Gastroesophageal sphincter (tissue), 4 donors: Measurements from ENCODE around the gene MBTPS1. TPM values are rescaled to one million over a fixed set of nuclear protein-coding genes. Genes with fewer than 3 reads are reported as not detected.

ENCODE experiments used
- ATAC-seq: fragments of 150-250 bp; one replicate; pipeline ENCODE4 v1.9.1; 2016; ENCODE audit warnings: mild to moderate bottlenecking, moderate library complexity
- H3K27ac ChIP-seq, 4 donors: fragments of 200-600 bp; sonication (generic) in 3 of 4; 1 replicate in 3 of 4; 2 replicates in 1 of 4; pipeline ENCODE4 v1.5.1; 2016 to 2019
- H3K27me3 ChIP-seq: fragments of 200-600 bp; sonication (generic); one replicate; pipeline ENCODE4 v1.5.1; 2019
- H3K36me3 ChIP-seq, 2 donors: fragments of 200-600 bp; sonication (generic); one replicate each; pipeline ENCODE4 v1.5.1; 2019; ENCODE audit warnings: control low read depth in 1 of 2
- H3K4me1 ChIP-seq, 3 donors: fragments of 200-600 bp; sonication (generic); 1 replicate in 2 of 3; 2 replicates in 1 of 3; pipeline ENCODE4 v1.5.1; 2016 to 2019; ENCODE audit warnings: control low read depth in 2 of 3
- H3K4me3 ChIP-seq, 2 donors: fragments of 200-600 bp; sonication (generic); one replicate each; pipeline ENCODE4 v1.5.1; 2019; ENCODE audit warnings: mild to moderate bottlenecking in 1 of 2, moderate library complexity in 1 of 2
- H3K9me3 ChIP-seq, 3 donors: fragments of 200-600 bp; sonication (generic); one replicate each; pipeline ENCODE4 v1.5.1; 2017 to 2019; ENCODE audit warnings: control low read depth in 2 of 3
- EP300 ChIP-seq: sonication (generic); formaldehyde crosslinking; IDR thresholded peaks from one replicate; pipeline ENCODE4 v1.6.1; 2017; ENCODE audit warnings: antibody characterized with exemption, mild to moderate bottlenecking
- POLR2A ChIP-seq, 2 donors: fragments of 450-650 bp; IDR thresholded peaks; one replicate each; pipeline ENCODE4 v1.6.1; 2017; ENCODE audit warnings: antibody characterized with exemption in 2 of 2, mild to moderate bottlenecking in 2 of 2, moderate library complexity in 1 of 2
- POLR2AphosphoS5 ChIP-seq: sonication (generic); formaldehyde crosslinking; IDR thresholded peaks from one replicate; pipeline ENCODE4 v1.6.1; 2017; ENCODE audit warnings: antibody characterized with exemption
- WGBS, 2 donors: methylation state at CpG; one replicate each; pipeline ENCODE4 v1.1.5; 2018; ENCODE audit warnings: low coverage in 1 of 2; 5-methylcytosine and 5-hydroxymethylcytosine counted together
- total RNA-seq, 4 donors: library from RNA; depleted of rRNA; stranded (reverse); fragments of >200 nt; gene quantifications; one replicate each; pipeline ENCODE4 v1.1.0, GENCODE V29; 2016
- TF ChIP-seq, protein P1 (sequence below), 4 experiments: fragments of 200-600 bp in 2 of 4; fragments of 450-650 bp in 2 of 4; sonication (generic) in 1 of 4; IDR thresholded peaks; one replicate each; pipeline ENCODE4 v1.5.1; 2017 to 2019; ENCODE audit warnings: antibody characterized with exemption in 4 of 4, mild to moderate bottlenecking in 2 of 4, moderate library complexity in 2 of 4

The MBTPS1 gene
- total RNA-seq, 4 donors from 2014 or later = 84.0 to 98.6 (median 90.9) TPM

DNA sequence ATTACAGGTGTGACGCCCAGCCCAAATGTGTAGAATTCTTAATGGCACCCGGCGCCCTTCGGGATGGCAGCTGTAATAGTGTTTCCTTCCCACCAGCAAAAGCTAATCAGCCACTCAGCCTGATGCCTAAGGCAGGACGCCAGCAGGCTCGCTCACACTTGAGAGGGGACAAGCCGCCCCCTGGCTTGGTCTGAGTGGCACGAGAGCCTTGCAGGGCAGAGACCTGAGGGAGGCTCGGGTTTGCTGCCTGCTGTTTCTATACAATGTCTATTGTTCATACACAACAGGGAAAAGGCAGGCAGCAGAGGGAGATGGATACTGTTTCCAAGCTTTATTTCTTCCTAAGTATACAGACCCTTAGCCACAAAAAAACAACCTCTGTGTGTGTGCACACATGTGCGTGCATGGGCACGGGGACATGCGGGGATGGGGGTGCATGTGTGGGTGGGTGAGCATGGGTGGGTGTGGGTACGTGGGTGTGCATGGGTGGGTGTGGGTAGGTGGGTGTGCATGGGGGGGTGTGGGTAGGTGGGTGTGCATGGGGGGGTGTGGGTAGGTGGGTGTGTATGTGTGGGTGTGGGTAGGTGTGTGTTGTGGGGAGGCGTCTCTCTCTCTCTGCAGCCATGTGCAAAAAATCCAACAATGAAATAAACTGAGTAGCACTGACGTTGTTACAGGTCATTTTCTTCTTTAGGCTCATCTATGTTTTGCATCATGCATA lies 84.1 kb downstream of the MBTPS1 start:
- Histone ChIP-seq H3K27ac (no peak overlapping the region), H3K9me3 (peaks cover 0 to 14% (median 0%) of the 10 kb centered on the region in 3 donors), H3K27me3 (peaks cover 16% of the 10 kb centered on the region), H3K36me3 (no peaks in the 10 kb centered on the region), H3K4me1 (no peaks in the 10 kb centered on the region), H3K4me3 (no peak overlapping the region)
- TF ChIP-seq POLR2A (IDR thresholded peaks at IDR 0.05) = no peak
- TF ChIP-seq POLR2AphosphoS5 = no peak
- TF ChIP-seq EP300 = no peak
- TF ChIP-seq, protein P1, sequence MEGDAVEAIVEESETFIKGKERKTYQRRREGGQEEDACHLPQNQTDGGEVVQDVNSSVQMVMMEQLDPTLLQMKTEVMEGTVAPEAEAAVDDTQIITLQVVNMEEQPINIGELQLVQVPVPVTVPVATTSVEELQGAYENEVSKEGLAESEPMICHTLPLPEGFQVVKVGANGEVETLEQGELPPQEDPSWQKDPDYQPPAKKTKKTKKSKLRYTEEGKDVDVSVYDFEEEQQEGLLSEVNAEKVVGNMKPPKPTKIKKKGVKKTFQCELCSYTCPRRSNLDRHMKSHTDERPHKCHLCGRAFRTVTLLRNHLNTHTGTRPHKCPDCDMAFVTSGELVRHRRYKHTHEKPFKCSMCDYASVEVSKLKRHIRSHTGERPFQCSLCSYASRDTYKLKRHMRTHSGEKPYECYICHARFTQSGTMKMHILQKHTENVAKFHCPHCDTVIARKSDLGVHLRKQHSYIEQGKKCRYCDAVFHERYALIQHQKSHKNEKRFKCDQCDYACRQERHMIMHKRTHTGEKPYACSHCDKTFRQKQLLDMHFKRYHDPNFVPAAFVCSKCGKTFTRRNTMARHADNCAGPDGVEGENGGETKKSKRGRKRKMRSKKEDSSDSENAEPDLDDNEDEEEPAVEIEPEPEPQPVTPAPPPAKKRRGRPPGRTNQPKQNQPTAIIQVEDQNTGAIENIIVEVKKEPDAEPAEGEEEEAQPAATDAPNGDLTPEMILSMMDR (IDR thresholded peaks at IDR 0.05) = no peak
- WGBS, 2 donors = 47 to 75% methylated on average over 4 to 7 of the region's 15 CpGs
- ATAC-seq = no peak

DNA sequence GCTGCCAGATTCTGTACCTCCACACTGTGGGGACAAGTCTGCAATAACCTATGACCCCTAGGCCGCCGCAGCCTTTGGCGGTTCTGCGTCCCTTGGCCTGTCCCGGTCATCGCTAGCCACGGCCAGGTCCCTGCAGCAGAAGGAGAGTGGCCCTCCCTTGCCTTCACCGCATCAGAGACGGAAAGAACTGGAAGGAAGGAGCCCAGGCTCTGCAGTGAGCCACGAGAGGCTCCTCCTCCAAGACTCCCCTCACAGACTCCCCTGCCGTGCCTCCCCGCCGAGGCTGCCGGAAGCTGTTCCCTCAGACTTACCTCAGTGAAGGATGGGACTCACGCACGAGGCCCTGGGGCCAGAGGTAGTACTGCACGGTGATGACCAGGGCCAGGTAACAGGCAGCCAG lies 85.2 kb downstream of the MBTPS1 start:
- Histone ChIP-seq H3K36me3 (no peaks in the 10 kb centered on the region), H3K4me1 (no peaks in the 10 kb centered on the region), H3K9me3 (peaks cover 0 to 11% (median 0%) of the 10 kb centered on the region in 3 donors), H3K4me3 (no peak overlapping the region), H3K27me3 (peaks cover 9% of the 10 kb centered on the region), H3K27ac (no peak overlapping the region)
- ATAC-seq = peak; percentile 19
- no CpG with 5 or more reads among the region's 17 CpGs for WGBS, 2 donors
- TF ChIP-seq POLR2A (IDR thresholded peaks at IDR 0.05) = no peak
- no peak for TF ChIP-seq POLR2AphosphoS5
- TF ChIP-seq, protein P1 (IDR thresholded peaks at IDR 0.05) = no peak
- TF ChIP-seq EP300 = no peak

DNA sequence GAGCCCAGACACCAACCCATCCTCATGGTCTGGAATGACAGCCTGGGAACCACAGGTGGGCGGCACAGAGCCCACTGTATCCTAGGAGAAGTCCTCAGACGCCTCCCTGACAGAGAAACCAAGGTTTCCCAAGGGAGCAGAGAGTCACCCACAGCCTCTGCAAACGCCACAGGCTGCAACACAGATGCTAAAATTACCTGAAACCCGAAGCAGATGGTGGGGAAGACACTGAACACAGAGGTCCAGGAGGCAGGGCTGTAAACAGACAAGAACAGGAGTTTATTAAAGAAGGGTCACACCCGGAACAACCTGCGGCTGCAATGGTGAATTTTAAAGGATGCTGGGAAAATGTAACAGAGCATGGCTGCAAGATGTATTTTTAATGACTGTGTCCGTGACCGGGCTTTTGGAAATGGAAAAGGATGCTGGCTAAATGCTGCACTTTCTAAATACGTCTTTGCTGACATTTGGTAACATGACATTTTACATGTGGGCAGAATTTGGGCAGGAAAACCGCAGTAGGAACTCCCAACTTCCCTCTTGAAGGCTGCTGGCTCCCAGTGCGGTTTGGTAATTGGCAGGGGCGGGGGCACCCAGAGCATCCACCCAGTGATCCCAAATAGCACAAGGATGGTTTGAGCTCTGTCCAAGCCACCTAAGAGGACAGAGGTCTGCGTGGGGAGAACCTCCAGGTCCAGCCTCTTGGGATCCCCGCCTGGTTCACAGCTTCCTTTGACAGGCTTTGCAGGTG lies 87.3 kb downstream of the MBTPS1 start:
- no peak overlapping the region for H3K4me3 ChIP-seq
- TF ChIP-seq, protein P1 (IDR thresholded peaks at IDR 0.05) = no peak
- TF ChIP-seq POLR2AphosphoS5 (no peak), POLR2A (IDR thresholded peaks at IDR 0.05) (no peak), EP300 (no peak)
- peaks cover 9% of the 10 kb centered on the region for H3K27me3 ChIP-seq
- H3K36me3 ChIP-seq = no peaks in the 10 kb centered on the region
- no peaks in the 10 kb centered on the region for H3K4me1 ChIP-seq
- H3K9me3 ChIP-seq = no peaks in the 10 kb centered on the region
- H3K27ac ChIP-seq = no peak overlapping the region
- ATAC-seq = no peak
- WGBS, 2 donors = 70 to 75% methylated on average over 2 to 10 of the region's 14 CpGs

DNA sequence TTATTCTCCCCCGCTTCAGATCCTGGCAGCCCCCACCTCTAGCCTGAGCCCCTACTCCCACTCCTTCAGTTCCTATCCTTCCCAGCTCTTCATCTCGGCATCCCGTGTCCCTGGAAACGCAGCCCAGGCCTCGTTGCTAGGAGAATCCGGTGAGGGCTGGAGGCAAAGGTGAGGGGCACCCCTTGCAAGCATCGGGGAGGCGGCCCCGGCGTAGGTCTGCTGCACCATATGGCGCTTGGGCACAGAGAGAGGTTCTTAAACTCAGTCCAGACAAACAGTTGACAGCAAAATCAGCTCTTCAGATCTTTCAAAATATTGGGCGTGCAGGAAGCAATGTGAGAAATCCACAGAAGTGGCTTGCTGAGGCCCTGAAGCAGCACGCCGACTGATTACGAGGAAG lies 89.1 kb downstream of the MBTPS1 start:
- Histone ChIP-seq H3K4me3 (no peak overlapping the region), H3K27ac (no peak overlapping the region), H3K27me3 (no peaks in the 10 kb centered on the region), H3K36me3 (no peaks in the 10 kb centered on the region), H3K4me1 (no peaks in the 10 kb centered on the region), H3K9me3 (no peaks in the 10 kb centered on the region)
- TF ChIP-seq, protein P1 (IDR thresholded peaks at IDR 0.05) = no peak
- TF ChIP-seq POLR2AphosphoS5 (no peak), POLR2A (IDR thresholded peaks at IDR 0.05) (no peak), EP300 (no peak)
- WGBS, 2 donors = 68 to 70% methylated on average over 2 to 4 of the region's 15 CpGs
- no peak for ATAC-seq
